Smooth muscle cell (in vitro differentiated cells): Measurements from ENCODE around the gene ATG14. TPM values are rescaled to one million over a fixed set of nuclear protein-coding genes. Genes with fewer than 3 reads are reported as not detected.

Experiments used
- DNase-seq: peaks from one replicate; lab custom pipeline; 2025; ENCODE audit not compliant: unreplicated experiment; lab: John Stamatoyannopoulos, UW
- H2AFZ ChIP-seq: fragments of 200-600 bp; sonication (generic); 2 replicates; pipeline ENCODE4 v1.6.0; 2016; ENCODE audit warnings: antibody characterized with exemption, low read depth, mild to moderate bottlenecking
- H3F3A ChIP-seq: fragments of 200-600 bp; sonication (generic); 2 replicates; pipeline ENCODE4 v1.6.0; 2017; ENCODE audit warnings: antibody characterized with exemption, low read depth
- H3K27ac ChIP-seq: fragments of 200-600 bp; sonication (generic); 2 replicates; pipeline ENCODE4 v1.5.1; 2016; ENCODE audit warnings: low read depth, mild to moderate bottlenecking
- H3K27me3 ChIP-seq: fragments of 200-600 bp; sonication (generic); 2 replicates; pipeline ENCODE4 v1.6.1; 2016; ENCODE audit warnings: low read depth, mild to moderate bottlenecking
- H3K36me3 ChIP-seq: fragments of 200-600 bp; sonication (generic); 2 replicates; pipeline ENCODE4 v1.5.1; 2016; ENCODE audit warnings: low read depth
- H3K4me1 ChIP-seq: fragments of 200-600 bp; sonication (generic); 2 replicates; pipeline ENCODE4 v1.5.1; 2016; ENCODE audit warnings: low read depth
- H3K4me2 ChIP-seq: fragments of 200-600 bp; sonication (generic); 2 replicates; pipeline ENCODE4 v1.6.0; 2016; ENCODE audit warnings: mild to moderate bottlenecking
- H3K4me3 ChIP-seq: fragments of 200-600 bp; sonication (generic); 2 replicates; pipeline ENCODE4 v1.5.1; 2016; ENCODE audit warnings: mild to moderate bottlenecking
- H3K79me2 ChIP-seq: fragments of 200-600 bp; sonication (generic); 2 replicates; pipeline ENCODE4 v1.6.0; 2016; ENCODE audit warnings: low read depth, mild to moderate bottlenecking
- H3K9ac ChIP-seq: fragments of 200-600 bp; sonication (generic); 2 replicates; pipeline ENCODE4 v1.6.0; 2016; ENCODE audit warnings: low read depth
- H3K9me3 ChIP-seq: fragments of 200-600 bp; sonication (generic); replicated peaks from 2 replicates; pipeline ENCODE4 v1.5.1; 2016; ENCODE audit warnings: low read depth
- H4K20me1 ChIP-seq: fragments of 200-600 bp; sonication (generic); 2 replicates; pipeline ENCODE4 v1.6.0; 2016; ENCODE audit warnings: low read depth
- WGBS: methylation state at CpG from one replicate; pipeline ENCODE4 v1.1.7; 2016; ENCODE audit warnings: low lambda C conversion rate; 5-methylcytosine and 5-hydroxymethylcytosine counted together
- polyA plus RNA-seq: library from polyadenylated mRNA; unstranded; fragments of >200 nt; fragmentation: Nextera tagmentation; extraction: Ambion mirVana; gene quantifications from 2 replicates; pipeline ENCODE4 v1.2.1, GENCODE V29; 2016
- total RNA-seq: library from RNA; depleted of rRNA; stranded (reverse); fragments of >200 nt; gene quantifications from 2 replicates; pipeline ENCODE4 v1.2.3, GENCODE V29; 2014
- TF ChIP-seq, protein P1 (sequence below): fragments of 200-600 bp; sonication (generic); IDR thresholded peaks from 2 replicates; pipeline ENCODE4 v1.5.1; 2017; ENCODE audit warnings: borderline replicate concordance, mild to moderate bottlenecking, antibody characterized with exemption; ENCODE audit not compliant: insufficient read depth, poor library complexity, severe bottlenecking

ATG14 gene
- total and polyA plus RNA-seq, 2 experiments from 2014 or later, result 3.2 to 11.6 TPM

DNA sequence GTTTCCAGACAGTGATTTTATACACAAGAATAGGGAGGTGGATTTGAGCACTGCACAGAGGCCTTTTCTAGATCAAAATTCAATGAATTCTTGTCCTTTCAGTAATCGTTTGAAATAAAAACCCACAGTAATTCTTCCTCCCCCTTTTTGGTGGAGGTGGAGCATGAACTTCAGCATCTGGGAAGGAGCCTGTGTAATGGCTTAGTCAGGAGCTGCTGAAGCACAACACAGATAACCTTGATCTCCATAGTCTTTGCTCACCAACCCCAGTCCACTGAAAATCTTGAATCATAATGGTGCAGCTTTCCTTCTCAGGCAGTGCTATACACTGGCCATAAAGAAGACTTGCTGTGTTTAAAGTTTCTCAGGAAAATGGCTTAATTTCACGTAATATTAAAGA is 35.2 kb upstream of the ATG14 start:
- TF ChIP-seq, protein P1, sequence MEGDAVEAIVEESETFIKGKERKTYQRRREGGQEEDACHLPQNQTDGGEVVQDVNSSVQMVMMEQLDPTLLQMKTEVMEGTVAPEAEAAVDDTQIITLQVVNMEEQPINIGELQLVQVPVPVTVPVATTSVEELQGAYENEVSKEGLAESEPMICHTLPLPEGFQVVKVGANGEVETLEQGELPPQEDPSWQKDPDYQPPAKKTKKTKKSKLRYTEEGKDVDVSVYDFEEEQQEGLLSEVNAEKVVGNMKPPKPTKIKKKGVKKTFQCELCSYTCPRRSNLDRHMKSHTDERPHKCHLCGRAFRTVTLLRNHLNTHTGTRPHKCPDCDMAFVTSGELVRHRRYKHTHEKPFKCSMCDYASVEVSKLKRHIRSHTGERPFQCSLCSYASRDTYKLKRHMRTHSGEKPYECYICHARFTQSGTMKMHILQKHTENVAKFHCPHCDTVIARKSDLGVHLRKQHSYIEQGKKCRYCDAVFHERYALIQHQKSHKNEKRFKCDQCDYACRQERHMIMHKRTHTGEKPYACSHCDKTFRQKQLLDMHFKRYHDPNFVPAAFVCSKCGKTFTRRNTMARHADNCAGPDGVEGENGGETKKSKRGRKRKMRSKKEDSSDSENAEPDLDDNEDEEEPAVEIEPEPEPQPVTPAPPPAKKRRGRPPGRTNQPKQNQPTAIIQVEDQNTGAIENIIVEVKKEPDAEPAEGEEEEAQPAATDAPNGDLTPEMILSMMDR, result no peak
- no peaks in the 10 kb centered on the region for H3K9me3 ChIP-seq
- H3K4me3 ChIP-seq, result no peak overlapping the region
- peaks cover 15% of the 10 kb centered on the region for H3F3A ChIP-seq
- H3K27me3 ChIP-seq, result no peaks in the 10 kb centered on the region
- H3K4me1 ChIP-seq, result peaks cover 4% of the 10 kb centered on the region
- DNase-seq, result no peak
- 68% methylated on average over 2 of the region's 2 CpGs for WGBS
- no peaks in the 10 kb centered on the region for H4K20me1 ChIP-seq
- H3K36me3 ChIP-seq, result no peaks in the 10 kb centered on the region
- H3K9ac ChIP-seq, result peak overlapping the region; percentile 10
- no peaks in the 10 kb centered on the region for H3K79me2 ChIP-seq
- H3K4me2 ChIP-seq, result peak overlapping the region; percentile 51
- no peak overlapping the region for H2AFZ ChIP-seq
- peak overlapping the region; percentile 71 for H3K27ac ChIP-seq

DNA sequence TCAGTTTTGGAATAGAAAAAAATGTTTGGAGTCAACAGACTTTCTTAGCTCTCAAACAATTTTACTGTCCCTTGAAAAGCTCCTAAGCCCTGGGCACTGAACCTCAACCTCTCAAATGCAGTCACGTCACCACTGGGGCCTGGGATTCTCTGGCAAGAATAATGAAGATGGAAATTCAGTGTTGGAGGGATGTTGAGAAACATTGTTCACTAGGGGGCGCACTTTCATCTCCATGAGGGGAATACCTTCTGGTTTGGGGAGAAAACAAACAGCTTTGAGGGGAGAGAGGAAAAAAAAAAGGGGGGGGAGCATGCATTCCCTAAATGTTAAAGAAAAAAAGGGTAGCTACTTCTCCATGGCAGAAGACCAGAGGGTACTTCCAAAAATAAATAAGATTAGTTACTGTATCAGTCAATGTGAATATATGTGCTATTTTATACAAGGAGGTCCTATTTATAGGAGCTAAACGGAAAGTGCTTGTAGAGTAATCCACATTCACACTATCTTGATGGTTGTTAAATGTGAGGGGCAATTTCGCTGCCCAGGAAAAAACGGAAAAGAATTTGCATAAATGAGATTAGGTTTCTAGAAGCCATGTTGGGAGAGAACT is 34.6 kb upstream of the ATG14 start:
- Histone ChIP-seq H3K4me3 (no peak overlapping the region), H3K4me1 (peaks cover 4% of the 10 kb centered on the region), H3K27ac (peak overlapping the region; percentile 71), H3K36me3 (no peaks in the 10 kb centered on the region), H3K79me2 (no peaks in the 10 kb centered on the region), H3K9me3 (no peaks in the 10 kb centered on the region), H2AFZ (no peak overlapping the region), H3K27me3 (no peaks in the 10 kb centered on the region), H4K20me1 (no peaks in the 10 kb centered on the region), H3K9ac (no peak overlapping the region), H3F3A (peaks cover 15% of the 10 kb centered on the region), H3K4me2 (peak overlapping the region; percentile 51)
- DNase-seq, result peak; percentile 12
- 17% methylated on average over 5 of the region's 5 CpGs for WGBS
- TF ChIP-seq, protein P1, result peak; percentile 78

DNA sequence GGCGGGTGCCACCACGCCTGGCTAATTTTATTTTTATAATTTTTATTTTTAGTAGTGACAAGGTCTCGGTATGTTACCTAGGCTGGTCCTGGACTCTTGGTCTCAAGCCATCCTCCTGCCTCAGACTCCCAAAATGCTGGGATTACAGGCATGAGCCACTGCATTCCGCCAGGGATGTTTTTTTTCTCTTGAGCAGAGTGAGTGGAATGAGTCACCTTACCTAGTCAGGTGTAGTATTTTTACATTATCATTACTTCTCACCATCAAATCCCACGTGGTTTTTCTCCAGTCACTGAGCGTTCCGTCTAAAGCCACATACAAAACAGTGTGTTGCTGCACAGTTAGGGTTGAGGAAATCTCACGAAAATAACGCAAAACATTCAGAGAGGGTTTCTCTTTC is 29.7 kb upstream of the ATG14 start:
- no peaks in the 10 kb centered on the region for H3K79me2 ChIP-seq
- no peaks in the 10 kb centered on the region for H3K4me1 ChIP-seq
- no peak overlapping the region for H3K27ac ChIP-seq
- peaks cover under 1% of the 10 kb centered on the region for H3F3A ChIP-seq
- 84% methylated on average over 9 of the region's 9 CpGs for WGBS
- TF ChIP-seq, protein P1, result no peak
- no peak for DNase-seq
- no peak overlapping the region for H3K4me2 ChIP-seq
- H3K4me3 ChIP-seq, result no peak overlapping the region
- H3K36me3 ChIP-seq, result no peaks in the 10 kb centered on the region
- H4K20me1 ChIP-seq, result no peaks in the 10 kb centered on the region
- H3K27me3 ChIP-seq, result peaks cover 4% of the 10 kb centered on the region
- H3K9ac ChIP-seq, result no peak overlapping the region
- H3K9me3 ChIP-seq, result no peaks in the 10 kb centered on the region
- H2AFZ ChIP-seq, result no peak overlapping the region

DNA sequence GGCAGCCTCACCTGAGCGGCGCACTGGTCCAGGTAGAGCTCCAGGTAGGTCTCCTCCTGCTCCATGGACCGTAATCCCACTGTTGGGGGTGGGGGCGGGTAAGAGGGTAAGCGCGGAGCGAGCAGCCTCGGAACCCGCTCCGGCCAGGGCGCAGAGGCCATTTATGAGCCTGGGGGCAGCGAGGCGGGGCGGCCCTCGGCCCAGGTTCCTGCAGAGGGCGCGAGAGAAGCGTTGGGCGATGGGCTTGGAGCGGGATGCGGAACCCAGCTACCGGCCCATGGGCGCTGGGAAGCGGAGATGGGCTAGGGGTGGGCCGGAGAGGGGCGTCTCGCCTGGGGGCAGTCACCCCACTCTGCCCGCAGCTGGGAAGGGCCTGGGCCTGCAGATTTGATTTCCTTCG is 28.8 kb upstream of the ATG14 start, which contains the start of gene TBPL2:
Gene TBPL2 (minus strand): TSS at position 232 of the 400 bp plus-strand sequence. CDS start 167 bp downstream, at position 65.
- Histone ChIP-seq H3K27ac (no peak within 1 kb of the TSS), H4K20me1 (no peaks in the 10 kb centered on the region), H3K4me3 (no peak within 1 kb of the TSS), H3K9me3 (no peaks in the 10 kb centered on the region), H3F3A (no peaks in the 10 kb centered on the region), H3K27me3 (peaks cover 4% of the 10 kb centered on the region), H3K4me2 (peak within 1 kb of the TSS; percentile 65), H3K4me1 (no peaks in the 10 kb centered on the region), H3K9ac (no peak within 1 kb of the TSS), H3K79me2 (no peaks in the 10 kb centered on the region), H2AFZ (no peak within 1 kb of the TSS), H3K36me3 (no peaks in the 10 kb centered on the region)
- no peak for DNase-seq
- TF ChIP-seq, protein P1, result peak; percentile 30
- 34% methylated on average over 23 of the region's 29 CpGs for WGBS
